Neutrophil (primary cell): ENCODE data around the gene NEK8.
A peak's percentile ranks its signal among the peaks of the same experiment; 100 is the strongest.

Experiments
- H3K27ac ChIP-seq: fragments of 200-600 bp; sonication (generic); 2 replicates; pipeline ENCODE4 v1.5.1; 2016; ENCODE audit warnings: mild to moderate bottlenecking, moderate library complexity
- H3K27me3 ChIP-seq: fragments of 200-600 bp; sonication (generic); 2 replicates; pipeline ENCODE4 v1.6.0; 2016; ENCODE audit warnings: mild to moderate bottlenecking
- H3K36me3 ChIP-seq: fragments of 200-600 bp; sonication (generic); 2 replicates; pipeline ENCODE4 v1.5.1; 2017
- H3K4me1 ChIP-seq, 2 experiments: fragments of 200-600 bp in 1 of 2; sonication (generic) in 1 of 2; 1 replicate in 1 of 2; 2 replicates in 1 of 2; pipeline versions ENCODE4 v1.5.1 to v1.6.1; 2013 to 2016; ENCODE audit warnings: low read depth in 1 of 2, low read length in 1 of 2, mild to moderate bottlenecking in 1 of 2, moderate library complexity in 1 of 2; ENCODE audit not compliant: control insufficient read depth in 1 of 2, insufficient read depth in 1 of 2
- H3K4me3 ChIP-seq, 2 experiments: fragments of 200-600 bp in 1 of 2; sonication (generic) in 1 of 2; 1 replicate in 1 of 2; 2 replicates in 1 of 2; pipeline ENCODE4 v1.5.1; 2013 to 2016; ENCODE audit warnings: low read depth in 1 of 2, low read length in 1 of 2, mild to moderate bottlenecking in 1 of 2, moderate library complexity in 1 of 2
- H3K9me3 ChIP-seq: fragments of 200-600 bp; sonication (generic); 2 replicates; pipeline ENCODE4 v1.5.1; 2016
- TF ChIP-seq, protein P1 (sequence below): fragments of 200-600 bp; sonication (generic); IDR thresholded peaks from 2 replicates; pipeline ENCODE4 v1.5.1; 2016; ENCODE audit warnings: antibody characterized with exemption

NEK8 gene

DNA sequence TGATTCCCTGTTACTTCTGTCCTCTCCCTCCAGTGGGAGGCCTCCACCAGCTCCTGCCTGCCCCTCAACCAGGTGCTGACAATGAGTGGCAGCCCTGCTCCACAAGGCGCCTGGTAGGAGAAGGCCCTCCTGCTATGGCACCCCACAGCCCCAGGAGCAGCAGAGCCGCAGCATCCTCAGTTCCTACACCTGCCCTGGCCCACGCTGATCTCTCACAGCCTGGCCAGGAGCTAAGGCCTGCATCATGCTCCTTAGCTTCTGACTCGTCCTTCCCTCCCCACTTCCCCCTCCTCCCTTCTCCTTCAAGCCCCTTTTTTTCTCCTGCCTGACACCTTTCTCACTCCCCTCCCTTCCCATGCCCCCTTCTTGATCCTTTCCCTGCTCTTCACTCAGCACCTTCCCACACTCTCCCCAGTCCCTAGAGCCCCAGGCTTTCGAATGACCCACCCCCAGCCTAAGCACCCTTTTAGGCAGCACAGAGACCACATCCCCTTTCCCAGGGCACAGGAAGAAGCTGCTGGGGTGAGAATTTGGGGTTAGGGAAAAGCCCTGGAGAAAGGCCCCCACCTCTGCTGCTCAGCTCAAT, 23.4 kb upstream of the NEK8 start:
- Histone ChIP-seq H3K4me3 (no peak overlapping the region), H3K36me3 (peaks cover 62% of the 10 kb centered on the region), H3K27me3 (no peaks in the 10 kb centered on the region), H3K27ac (no peak overlapping the region), H3K9me3 (no peaks in the 10 kb centered on the region), H3K4me1 (no peaks in the 10 kb centered on the region)
- TF ChIP-seq, protein P1, sequence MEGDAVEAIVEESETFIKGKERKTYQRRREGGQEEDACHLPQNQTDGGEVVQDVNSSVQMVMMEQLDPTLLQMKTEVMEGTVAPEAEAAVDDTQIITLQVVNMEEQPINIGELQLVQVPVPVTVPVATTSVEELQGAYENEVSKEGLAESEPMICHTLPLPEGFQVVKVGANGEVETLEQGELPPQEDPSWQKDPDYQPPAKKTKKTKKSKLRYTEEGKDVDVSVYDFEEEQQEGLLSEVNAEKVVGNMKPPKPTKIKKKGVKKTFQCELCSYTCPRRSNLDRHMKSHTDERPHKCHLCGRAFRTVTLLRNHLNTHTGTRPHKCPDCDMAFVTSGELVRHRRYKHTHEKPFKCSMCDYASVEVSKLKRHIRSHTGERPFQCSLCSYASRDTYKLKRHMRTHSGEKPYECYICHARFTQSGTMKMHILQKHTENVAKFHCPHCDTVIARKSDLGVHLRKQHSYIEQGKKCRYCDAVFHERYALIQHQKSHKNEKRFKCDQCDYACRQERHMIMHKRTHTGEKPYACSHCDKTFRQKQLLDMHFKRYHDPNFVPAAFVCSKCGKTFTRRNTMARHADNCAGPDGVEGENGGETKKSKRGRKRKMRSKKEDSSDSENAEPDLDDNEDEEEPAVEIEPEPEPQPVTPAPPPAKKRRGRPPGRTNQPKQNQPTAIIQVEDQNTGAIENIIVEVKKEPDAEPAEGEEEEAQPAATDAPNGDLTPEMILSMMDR, result no peak

DNA sequence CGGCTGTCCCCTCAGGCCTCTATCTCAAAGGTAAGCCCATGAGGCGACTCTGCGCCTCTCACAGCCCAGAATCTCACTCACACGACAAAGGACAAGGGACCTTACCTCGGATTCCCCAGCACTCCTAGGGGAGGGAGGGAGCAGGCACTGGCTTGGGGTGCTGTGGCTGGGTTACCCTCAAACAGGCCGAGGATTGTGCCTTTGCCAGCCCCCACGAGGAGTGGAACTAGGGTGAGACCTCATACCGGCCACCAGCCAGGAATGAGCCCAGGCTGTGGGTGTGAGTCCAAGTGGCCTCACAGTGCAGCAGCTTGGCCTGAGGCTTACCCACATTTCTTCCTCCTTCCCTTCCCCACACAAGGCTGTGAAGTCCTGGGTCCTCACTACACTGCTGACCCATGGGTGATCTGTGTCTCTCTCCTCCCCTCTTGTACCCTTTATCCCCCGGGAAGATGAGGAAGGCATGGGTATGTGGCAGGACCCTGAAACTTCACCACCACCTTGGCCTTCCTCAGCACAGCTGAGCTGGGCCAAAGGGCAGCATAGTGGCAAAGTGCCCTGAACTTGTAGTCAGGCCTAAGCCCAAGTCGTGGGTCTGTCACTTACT, 22.8 kb upstream of the NEK8 start:
- Histone ChIP-seq H3K27ac (no peak overlapping the region), H3K9me3 (no peaks in the 10 kb centered on the region), H3K36me3 (peaks cover 55% of the 10 kb centered on the region), H3K4me3 (no peak overlapping the region), H3K27me3 (no peaks in the 10 kb centered on the region), H3K4me1 (peaks cover 5% of the 10 kb centered on the region in 2 experiments)
- TF ChIP-seq, protein P1, result no peak

DNA sequence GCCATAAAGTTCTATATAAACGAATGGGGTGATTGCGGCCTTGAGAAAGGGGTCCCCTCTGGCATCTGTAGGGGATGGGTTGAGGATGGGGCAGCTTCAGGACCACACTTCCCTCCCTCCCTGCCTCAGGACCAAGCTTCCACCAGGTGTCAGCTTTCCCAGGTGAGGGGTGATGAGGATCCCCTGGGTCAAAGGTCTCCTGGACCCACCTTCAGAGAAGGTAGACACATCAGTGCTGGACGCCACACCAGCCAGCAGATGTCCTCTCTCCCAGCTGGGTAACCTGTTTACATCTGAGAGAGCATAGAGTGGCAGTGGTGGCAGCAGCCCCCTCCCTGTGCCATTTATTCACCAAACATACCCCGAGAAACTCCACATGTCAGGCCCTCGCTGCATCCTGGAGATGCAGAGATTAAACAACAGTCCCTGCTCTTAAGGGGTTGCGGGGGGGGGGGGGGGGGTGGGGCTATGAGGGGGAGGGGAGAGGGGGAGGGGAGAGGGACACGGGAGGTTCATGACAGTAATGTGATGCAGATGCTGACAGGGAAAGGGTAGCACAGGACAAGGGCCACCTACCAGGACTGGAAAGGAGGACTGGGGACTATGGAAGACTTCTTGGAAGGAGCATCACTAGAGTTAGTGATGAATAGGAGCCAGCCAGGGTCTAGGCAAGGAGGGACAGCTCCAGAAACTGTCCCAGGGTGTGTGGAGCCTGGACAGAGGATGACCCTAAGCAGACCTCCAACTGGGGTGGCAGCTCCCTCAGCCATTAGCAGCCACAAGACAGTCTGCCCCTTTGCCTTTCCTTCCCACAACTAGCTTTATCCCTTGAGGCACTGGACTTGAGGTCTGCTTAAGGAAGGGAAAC, 21.9 kb upstream of the NEK8 start:
- Histone ChIP-seq H3K4me1 (peaks cover 7 to 11% of the 10 kb centered on the region in 2 experiments), H3K36me3 (peaks cover 46% of the 10 kb centered on the region), H3K27me3 (no peaks in the 10 kb centered on the region), H3K4me3 (no peak overlapping the region), H3K9me3 (no peaks in the 10 kb centered on the region), H3K27ac (no peak overlapping the region)
- TF ChIP-seq, protein P1, result no peak

DNA sequence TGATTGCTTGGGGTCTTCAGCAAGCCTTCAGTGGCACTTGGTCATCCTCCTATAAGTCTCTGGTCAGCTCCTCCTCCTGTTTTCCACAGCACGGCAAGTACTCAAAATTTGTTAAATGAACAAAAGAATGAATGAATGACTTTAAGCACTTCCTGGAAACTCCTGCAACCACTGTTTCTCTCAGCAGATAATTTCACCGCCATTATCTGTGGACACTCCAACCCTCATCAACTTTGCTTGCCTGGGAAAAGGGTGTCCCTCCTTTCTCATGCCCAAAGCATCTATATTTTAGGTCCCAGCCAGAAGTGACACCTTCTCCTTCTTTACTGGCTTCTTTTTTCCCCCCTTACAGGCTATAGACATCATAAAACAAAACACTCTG, 21.3 kb upstream of the NEK8 start:
- no peaks in the 10 kb centered on the region for H3K27me3 ChIP-seq
- H3K27ac ChIP-seq, result no peak overlapping the region
- H3K36me3 ChIP-seq, result peaks cover 40% of the 10 kb centered on the region
- no peak overlapping the region for H3K4me3 ChIP-seq
- H3K9me3 ChIP-seq, result no peaks in the 10 kb centered on the region
- TF ChIP-seq, protein P1, result no peak
- peaks cover 12 to 17% of the 10 kb centered on the region in 2 experiments for H3K4me1 ChIP-seq

DNA sequence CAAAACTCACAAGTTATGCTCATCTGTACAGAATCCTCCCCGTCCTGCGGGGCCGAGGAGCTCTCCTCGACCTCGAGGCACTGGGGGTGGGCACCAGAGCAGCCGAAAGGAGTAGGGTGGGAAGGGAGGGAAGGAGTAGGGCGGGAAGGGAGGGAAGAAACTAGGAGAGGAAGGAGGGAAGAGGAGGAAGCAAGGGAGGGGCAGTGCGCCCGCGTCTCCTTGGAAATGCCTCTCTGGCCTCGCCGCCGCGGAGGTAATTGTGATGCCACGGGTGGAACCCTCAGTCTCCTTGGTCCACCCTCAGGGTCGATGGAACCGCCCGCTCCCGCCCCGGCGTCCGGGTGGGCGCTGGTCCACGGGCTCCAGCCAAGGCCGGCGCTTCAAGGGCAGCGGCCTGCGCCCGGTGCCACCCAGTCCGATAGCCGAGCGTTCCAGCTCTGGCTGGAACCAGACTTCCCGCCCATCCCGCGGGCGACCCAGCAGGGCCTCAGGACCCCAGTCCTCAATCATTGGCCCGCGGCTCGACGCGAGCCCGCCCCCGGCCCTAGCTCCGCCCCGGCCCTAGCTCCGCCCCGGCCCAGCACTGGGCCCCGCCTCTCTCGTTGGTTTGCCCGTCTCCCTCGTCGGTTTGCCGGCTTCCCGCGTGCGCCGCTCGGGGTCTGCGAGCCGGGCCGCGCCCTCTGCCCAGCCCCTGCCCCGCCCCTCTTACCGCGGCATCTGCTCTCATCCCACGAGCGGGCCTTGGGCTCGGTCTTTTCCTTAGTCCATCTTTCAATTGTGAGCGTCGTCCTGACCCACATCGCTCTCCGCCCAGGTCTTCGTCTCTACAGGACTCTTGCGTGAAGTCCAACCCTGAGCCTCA, 17.5 kb upstream of the NEK8 start:
- Histone ChIP-seq H3K27ac (peak overlapping the region; percentile 80), H3K36me3 (peaks cover 4% of the 10 kb centered on the region), H3K27me3 (peaks cover 5% of the 10 kb centered on the region), H3K4me3 (peak overlapping the region; percentile 86 to 96), H3K4me1 (peaks cover 17 to 20% of the 10 kb centered on the region in 2 experiments), H3K9me3 (no peaks in the 10 kb centered on the region)
- TF ChIP-seq, protein P1, result peak; percentile 39
